Measurements from ENCODE around the gene TACSTD2.
"Not testable (repeated sequence)": the region's sequence is repeated elsewhere in the genome, so short reads cannot be mapped to it uniquely, and the experiment has no call there.

TACSTD2 gene

DNA sequence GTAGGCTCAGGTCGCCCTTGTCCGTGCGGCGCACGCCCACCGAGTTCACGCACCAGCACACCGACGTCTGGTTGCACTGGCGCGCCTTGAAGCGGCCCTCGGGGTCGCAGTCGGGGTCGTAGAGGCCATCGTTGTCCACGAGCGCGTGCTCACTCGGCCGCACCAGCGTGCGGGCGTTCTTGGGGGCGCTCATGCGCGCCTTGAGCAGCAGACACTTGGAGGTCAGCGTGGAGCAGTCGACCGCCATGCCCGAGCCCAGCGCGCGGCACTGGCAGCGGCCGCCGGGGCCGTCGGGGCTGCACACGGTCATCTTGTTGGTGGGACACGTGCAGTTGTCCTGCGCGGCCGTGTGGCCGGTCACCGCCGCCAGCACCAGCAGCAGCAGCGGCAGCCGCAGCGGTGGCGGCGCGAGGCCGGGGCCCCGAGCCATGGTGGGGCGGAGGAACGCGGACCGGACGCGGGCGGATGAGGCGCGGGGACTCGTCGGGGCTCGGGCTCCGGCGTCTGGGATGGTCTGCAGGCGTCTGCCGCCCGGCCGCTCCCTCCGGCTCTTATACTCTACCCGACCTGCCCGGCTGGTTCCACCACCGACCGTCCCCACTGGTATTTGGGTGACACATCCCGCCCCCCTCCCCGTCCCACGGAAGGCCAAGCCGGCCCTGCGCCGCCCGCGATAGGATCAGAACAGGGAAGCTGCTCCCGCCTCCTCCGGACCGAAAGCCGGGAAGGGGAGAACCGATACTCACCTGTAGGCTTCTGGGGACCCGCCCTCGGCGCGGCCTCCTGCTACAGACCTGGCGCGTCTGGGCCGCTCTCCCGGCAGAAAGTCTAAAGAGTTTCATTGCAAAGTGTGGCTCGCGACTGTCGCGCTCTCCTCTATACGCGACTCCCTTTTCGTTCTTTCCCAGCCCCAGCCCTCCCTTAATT, at the start of gene TACSTD2:
TACSTD2 (minus strand) TSS at position 526 of the 927 bp plus-strand sequence; CDS start at position 430, 96 bp downstream.
- no peak for DNase-seq

GRCh38 chr1:58626293-58626692, 49.2 kb upstream of the TACSTD2 start:
- no peak for DNase-seq

GRCh38 chr1:58623259-58623658, 46.2 kb upstream of the TACSTD2 start:
- DNase-seq: not testable (repeated sequence)

GRCh38 chr1:58622571-58622970, 45.5 kb upstream of the TACSTD2 start:
- no peak for DNase-seq

GRCh38 chr1:58621391-58621790, 44.3 kb upstream of the TACSTD2 start:
- DNase-seq: no peak

DNA sequence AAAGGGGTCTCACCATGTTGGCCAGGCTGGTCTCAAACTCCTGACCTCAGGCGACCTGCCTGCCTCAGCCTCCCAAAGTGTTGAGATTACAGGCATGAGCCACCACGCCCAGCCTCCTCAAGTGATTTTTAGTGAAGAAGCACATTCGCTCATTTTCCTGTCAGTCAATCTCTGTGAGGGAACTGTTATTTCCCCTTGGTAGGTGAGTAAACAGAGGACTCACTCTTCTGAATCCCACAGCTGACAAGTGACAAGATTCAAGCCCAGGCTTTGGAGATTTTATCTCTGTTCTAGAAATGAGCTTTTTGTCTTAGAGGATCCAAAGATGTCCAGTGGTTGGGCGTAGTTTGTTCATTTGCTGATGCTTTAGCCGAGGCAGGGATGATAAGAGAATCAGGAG, 43.9 kb upstream of the TACSTD2 start:
- no peak for DNase-seq

GRCh38 chr1:58620259-58620658, 43.2 kb upstream of the TACSTD2 start:
- DNase-seq: no peak

- no peak for DNase-seq
Observed at GRCh38 chr1:58619286-58620054, 42.4 kb upstream of the TACSTD2 start.

DNA sequence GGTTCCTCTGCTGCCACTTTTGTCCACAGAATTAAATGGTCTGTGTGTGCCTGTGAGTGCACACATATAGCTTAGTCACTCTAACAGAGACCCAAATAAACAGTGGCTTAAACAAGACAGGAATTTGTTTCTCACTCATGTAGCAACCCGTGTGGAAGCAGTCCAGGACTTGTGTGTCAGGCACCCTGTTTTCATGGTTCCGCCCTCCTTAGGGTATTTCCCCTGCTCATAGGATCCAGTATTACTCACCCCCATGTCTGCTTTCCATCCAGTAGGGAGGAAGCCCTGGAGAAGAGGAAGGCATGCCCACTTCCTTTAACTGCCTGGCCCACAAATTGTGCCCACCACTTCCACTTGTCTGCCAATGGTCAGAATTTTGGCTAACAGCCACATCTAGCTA, 41.3 kb upstream of the TACSTD2 start:
- DNase-seq: no peak

GRCh38 chr1:58611861-58612385, 34.9 kb upstream of the TACSTD2 start:
- DNase-seq: no peak

- DNase-seq: no peak
Observed at GRCh38 chr1:58608945-58609344, 31.9 kb upstream of the TACSTD2 start.

DNA sequence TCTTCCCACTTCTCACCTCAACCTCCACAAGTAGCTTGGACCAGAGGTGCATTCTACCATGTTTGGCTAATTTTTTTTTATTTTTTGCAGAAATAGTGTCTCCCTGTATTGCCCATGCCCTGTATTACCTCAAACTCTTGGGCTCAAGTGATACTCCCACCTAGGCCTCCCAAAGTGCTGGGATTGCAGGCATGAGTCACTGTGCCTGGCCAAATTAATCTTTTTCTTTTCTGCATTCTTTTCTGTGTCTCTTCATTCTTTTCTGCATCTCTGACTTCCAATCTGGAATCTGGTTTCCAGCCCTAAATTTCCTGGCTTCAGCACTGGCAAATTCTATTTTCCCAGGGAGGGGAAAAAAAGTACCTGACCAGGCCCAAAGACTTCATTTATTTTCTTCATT, 31.2 kb upstream of the TACSTD2 start:
- no peak for DNase-seq

DNA sequence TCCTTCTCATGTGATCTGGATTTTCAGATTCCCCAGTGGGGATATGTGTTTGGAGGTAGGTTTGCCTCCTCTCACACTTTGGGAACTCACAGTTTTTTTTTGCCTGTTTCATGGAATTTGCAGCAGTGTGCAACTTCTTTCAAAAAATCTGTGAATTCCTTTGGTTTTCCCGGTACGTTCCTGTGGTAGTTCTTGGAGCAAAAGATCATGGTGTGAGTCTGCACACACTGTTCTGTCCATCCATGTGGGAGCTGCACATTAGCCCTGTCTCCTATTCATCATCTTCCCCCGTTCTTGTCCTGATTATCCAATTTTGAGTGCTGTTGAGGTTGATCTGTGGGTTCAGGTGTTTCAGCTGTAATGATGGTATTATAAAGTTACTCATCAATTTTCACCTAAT, 30.3 kb upstream of the TACSTD2 start:
- no peak for DNase-seq

DNA sequence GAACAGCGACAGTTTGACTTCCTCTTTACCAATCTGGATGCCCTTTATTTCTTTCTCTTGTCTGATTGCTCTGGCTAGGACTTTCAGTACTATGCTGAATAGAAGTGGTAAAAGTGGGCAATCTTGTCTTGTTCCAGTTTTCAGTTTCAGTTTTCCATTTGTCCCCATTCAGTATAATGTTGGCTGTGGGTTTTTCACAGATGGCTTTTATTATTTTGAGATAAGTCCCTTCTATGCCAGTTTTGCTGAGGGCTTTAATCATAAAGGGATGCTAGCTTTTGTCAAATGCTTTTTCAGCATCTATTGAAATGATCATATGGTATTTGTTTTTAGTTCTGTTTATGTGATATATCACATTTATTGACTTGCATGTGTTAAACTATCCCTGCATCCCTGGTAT, 24.9 kb upstream of the TACSTD2 start:
- DNase-seq: not testable (repeated sequence)

DNA sequence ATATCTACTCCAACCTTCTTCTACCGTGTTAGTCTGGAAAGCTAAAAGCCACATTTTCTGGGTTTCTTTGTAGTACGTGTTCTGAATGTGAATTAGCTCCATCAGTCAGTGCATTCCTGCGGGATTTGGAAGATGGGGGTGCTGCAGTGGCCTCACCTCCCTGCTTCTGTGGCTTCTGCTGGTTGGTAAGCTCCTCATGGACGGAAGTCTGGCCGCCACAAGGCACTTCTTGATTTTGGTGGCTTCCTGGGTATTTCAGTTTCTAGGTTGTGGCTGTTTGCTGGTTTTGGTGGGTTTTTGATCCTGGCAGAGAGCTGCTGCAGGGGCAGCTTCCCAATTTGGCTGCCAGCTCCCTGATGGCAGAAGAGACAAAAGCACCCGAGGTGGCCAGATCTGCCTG, 20.9 kb upstream of the TACSTD2 start:
- DNase-seq: no peak

DNA sequence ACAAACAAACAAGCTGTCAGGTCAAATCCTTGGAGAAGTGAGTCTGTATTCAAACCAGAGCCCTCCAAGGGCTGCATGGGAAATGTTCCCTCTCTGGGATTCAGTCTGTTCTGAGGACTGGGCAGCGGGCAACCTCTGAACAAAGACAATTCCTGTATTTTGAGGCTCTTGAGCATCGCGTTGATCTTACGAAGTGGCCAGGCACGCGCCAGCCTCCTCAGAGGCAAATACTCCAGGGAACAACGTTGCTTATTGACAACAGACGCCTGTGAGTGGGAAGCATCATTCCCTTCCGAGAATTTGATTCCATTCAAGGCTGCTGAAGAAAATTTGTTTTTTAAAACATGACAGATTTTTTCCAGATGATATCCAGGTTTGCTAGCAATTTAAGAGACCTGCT, 20.0 kb upstream of the TACSTD2 start:
- DNase-seq: no peak

DNA sequence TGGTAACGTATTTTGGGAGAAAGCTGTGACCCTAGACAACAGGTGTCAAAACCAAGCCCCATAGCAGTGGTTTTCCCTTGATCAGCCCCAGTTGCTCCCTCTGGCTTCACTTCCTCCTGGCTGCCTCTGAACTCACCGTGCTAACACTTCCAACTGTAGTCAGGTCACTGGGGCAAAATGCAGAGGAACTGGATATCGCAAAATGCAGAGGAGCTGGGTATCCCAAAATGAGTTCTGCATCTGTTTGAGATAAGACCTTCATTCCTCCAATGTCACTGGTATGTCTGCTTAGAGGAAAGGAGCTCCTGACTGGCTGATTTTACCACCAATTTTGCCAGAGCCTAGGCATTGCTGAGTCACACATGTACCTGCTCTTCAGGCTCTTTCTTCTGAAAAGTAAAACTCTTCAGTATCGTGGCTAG, 19.6 kb upstream of the TACSTD2 start:
- no peak for DNase-seq

DNA sequence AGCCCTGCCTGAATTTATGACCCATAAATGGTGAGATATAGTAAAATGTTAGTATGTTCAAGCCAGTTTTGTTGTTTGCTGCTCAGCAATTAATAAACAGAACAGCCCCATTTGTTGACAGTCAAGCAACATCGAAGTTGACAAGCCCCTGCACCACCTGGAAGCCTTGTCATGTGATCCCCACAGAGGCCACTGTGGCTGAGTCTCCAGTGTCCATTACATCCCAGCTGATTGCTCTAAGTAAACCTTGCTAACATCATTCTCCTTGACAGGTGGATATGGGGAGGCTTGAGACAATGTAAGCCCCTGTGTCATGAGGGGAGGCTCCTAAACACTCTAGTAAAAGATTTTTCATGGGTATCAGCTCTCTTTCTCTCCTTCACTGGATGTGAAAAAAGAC, 17.5 kb upstream of the TACSTD2 start:
- no peak for DNase-seq

DNA sequence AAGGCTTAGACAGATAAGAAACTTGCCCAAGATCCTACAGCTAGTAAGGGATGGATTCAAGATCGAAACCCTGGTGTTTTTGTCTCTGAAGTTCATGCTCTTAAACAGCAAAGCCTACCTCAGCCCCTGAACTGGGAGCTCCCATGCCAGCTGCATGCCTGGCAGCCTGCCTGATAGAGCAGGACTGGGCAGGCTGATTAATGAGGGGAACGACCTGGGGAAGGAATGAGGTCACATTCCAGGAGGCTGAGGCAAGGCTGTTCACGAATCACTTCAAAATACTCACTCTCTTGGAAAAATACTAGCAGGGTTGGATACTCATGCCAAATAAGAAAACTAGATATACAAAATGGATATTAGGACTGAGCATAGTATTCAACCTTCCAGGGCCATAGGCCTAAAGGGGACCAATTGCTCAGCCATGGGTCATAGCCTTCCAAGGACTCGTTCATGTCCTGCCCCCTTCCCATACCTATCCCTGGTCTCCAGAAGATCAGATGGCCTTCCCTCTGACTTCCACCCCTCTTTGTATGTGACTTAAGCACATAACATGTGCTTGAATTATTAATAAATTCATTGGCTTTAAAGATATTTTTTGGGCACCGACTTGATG, 15.6 kb upstream of the TACSTD2 start:
- no peak for DNase-seq

- no peak for DNase-seq
Observed at GRCh38 chr1:58591806-58592205, 14.8 kb upstream of the TACSTD2 start.

GRCh38 chr1:58590019-58590418, 13.0 kb upstream of the TACSTD2 start:
- DNase-seq: no peak

GRCh38 chr1:58588396-58588795, 11.3 kb upstream of the TACSTD2 start:
- no peak for DNase-seq

DNA sequence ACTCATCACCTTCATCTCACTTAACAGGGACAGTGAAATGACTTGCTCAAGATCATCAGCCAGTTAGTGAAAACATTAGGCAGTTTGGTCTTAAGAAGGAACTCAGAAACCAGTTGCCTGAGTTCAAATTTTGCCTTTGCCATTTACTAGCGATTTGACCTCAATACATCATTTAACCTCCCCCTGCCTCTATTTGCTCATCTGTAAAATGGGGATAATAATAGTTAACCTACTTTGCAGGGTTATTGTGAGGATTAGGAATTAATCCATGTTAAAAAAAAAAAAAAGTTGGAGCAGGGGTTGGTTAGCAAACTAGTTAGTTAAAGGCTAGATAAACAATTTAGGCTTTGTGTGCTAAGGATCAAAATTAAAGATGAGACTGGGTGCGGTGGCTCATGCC, 10.6 kb upstream of the TACSTD2 start:
- DNase-seq: no peak
